NCI-H2196 (cell line): ENCODE measurements around the gene SCRN3.
"Not testable (repeated sequence)": the region's sequence is repeated elsewhere in the genome, so short reads cannot be mapped to it uniquely, and the experiment has no call there.

Experiments
- DNase-seq: peaks from one replicate; lab custom pipeline; 2025; ENCODE audit not compliant: unreplicated experiment; lab: John Stamatoyannopoulos, UW

Gene SCRN3

GRCh38 chr2:174395284-174395968 lies at the start of gene SCRN3:
Gene SCRN3 (plus strand): TSS chr2:174395730. CDS start chr2:174398284, 2,554 bp downstream.
- DNase-seq = peak; percentile 79

DNA sequence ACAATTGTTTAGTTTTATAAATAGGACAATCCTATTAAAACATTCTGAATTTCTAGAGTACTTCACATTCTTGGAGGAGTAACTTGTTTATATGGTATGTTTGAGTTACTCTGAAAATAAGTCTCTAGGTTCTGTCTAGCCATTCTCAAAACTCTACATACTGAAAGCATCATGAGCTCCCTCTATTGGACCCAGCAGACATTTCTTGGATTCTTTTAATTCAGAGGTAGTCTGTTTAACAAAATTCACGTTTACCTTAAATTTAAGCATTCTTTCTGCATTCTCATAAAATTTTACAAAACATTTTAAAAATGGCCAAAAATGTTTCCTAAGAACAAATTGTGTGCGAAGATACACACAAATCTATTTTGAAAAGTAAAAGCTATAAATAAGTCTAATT lies 45.5 kb upstream of the SCRN3 start:
- DNase-seq = peak; percentile 26

GRCh38 chr2:174350593-174351181 lies 44.8 kb upstream of the SCRN3 start:
- DNase-seq = no peak

DNA sequence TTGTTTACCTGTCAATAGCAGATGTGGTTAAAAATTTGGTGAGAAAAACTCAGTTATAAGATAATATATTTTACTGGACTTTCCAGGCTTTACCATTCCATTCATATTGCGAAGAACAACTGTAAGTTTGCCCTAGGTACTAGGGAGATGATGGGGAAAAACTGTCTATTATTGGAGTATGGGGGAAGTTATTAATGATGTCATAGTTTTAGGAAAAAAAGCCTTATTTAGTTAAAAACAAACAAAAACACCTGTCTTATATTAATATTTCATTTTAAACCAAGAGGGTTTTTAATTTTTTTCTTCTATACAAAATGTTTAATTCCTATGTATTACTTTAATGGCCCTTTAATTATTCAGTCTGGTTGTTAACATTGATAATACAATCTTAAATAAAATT lies 42.5 kb upstream of the SCRN3 start:
- no peak for DNase-seq

DNA sequence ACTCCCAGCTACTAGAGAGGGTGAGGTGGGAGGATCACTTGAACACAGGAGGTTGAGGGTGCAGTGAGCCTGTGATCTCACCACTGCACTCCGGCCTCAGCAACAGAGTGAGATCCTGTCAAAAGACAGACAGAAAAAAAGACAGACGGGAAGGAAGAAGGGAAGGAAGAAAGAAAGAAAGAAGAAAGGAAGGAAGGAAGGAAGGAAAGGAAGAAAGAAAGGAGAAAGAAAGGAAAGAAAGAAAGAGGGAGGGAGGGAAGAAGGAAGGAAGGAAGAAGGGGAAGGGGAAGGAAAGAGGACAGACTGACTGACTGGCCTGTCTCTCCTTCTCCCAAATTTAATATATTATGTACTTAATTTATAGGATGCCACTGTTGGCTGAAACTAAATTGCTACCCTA lies 39.2 kb upstream of the SCRN3 start:
- no peak for DNase-seq

- not testable (repeated sequence) for DNase-seq
Observed at GRCh38 chr2:174359663-174360062, 35.9 kb upstream of the SCRN3 start.

GRCh38 chr2:174362949-174363348 lies 32.6 kb upstream of the SCRN3 start:
- DNase-seq = no peak

- DNase-seq = not testable (repeated sequence)
Observed at GRCh38 chr2:174363492-174364225, 31.9 kb upstream of the SCRN3 start.

DNA sequence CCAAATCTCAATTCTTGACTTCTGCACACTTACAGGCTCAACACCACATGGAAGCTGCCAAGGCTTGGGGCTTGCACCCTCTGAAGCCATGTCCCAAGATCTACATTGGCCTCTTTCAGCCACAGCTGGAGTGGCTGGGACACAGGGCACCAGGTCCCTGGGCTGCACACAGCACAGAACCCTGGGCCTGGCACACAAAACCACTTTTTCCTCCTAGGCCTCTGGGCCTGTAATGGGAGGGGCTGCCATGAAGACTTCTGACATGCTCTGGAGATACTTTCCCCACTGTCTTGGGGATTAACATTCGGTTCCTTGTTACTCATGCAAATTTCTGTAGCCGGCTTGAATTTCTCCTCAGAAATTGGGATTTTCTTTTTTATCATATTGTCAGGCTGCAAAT lies 30.9 kb upstream of the SCRN3 start:
- no peak for DNase-seq

GRCh38 chr2:174365571-174365970 lies 30.0 kb upstream of the SCRN3 start:
- no peak for DNase-seq

- no peak for DNase-seq
Observed at GRCh38 chr2:174368691-174369090, 26.8 kb upstream of the SCRN3 start.

- no peak for DNase-seq
Observed at GRCh38 chr2:174376967-174377366, 18.6 kb upstream of the SCRN3 start.

- DNase-seq = no peak
Observed at GRCh38 chr2:174383796-174384195, 11.7 kb upstream of the SCRN3 start.

DNA sequence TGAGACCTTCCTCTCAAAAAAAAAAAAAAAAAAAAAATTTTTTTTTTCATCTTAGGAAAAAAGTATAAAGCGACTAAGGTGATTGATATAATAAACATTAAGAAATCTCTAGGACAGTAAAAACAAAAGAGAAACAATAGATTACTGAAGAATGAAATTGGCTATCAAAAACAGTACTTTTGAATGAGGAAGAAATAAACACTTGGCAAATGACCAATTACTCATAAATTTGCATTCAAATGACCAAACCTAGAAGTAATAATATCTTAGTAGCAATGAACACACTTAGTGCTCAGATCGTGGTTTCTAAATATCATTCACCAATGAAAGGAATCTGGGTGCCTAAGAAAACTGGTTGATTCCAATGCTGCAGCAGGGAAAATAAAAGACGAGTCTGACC lies 10.3 kb upstream of the SCRN3 start:
- no peak for DNase-seq

DNA sequence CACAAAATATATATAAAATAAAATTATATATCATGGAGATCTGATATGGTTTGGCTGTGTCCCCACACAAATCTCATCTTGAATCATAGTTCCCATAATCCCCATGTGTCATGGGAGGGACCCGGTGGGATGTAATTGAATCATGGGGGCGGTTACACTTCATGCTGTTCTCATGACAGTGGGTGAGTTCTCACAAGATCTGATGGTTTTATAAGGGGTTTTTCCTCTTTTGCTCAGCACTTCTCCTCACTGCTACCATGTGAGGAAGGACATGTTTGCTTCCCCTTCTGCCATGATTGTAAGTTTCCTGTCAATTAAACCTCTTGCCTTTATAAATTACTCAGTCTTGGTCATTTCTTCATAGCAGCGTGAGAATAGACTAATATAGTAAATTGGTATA lies 6.8 kb upstream of the SCRN3 start:
- DNase-seq = not testable (repeated sequence)

DNA sequence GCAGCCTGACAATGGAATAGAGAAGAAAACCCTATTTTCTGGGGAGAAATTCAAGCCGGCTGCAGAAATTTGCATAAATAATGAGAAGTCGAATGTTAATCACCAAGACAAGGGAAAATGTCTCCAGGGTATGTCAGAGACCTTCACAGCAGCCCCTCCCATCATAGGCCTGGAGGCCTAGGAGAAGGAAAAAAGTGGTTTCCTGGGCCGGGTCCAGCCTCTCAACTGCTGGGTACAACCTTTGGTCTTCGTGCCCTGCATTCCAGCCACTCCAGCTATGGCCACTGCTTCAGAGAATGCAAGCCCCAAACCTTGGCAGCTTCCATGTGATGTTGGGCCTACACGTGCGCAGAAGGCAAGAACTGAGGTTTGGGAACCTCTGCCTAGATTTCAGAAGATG lies 6.0 kb upstream of the SCRN3 start:
- DNase-seq = no peak

DNA sequence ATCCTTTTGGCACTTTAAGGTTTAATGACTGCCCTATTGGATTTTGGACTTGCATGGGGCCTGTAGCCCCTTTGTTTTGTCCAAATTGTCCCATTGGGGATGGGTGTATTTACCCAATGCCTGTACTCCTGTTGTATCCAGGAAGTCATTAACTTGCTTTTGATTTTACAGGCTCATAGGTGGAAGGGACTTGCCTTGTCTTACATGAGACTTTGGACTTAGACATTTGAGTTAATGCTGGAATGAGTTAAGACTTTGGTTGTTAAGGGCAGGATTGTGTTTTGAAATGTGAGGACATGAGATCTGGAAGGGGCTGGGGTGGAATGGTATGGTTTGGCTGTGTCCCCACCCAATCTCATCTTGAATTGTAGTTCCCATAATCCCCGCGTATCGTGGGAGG lies 5.2 kb upstream of the SCRN3 start:
- not testable (repeated sequence) for DNase-seq

DNA sequence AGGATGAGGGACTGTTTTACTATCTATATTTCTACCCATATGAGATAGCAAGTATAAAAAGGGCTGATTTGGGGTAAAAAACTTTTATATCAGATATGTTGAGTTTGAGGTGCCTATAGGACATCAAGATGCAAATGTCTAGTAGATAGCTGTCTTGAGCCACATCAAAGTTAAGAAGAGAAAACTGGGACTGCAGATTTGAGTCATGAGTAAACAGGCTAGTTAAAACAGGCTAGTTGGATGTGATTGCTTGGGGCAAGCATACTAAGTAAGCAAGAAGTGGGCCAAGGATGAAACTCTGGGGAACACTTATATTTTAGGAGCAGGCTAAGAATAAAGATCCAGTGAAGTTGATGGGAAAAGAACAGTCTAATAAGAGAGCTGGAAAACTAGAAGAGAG lies 2.8 kb upstream of the SCRN3 start:
- DNase-seq = no peak

DNA sequence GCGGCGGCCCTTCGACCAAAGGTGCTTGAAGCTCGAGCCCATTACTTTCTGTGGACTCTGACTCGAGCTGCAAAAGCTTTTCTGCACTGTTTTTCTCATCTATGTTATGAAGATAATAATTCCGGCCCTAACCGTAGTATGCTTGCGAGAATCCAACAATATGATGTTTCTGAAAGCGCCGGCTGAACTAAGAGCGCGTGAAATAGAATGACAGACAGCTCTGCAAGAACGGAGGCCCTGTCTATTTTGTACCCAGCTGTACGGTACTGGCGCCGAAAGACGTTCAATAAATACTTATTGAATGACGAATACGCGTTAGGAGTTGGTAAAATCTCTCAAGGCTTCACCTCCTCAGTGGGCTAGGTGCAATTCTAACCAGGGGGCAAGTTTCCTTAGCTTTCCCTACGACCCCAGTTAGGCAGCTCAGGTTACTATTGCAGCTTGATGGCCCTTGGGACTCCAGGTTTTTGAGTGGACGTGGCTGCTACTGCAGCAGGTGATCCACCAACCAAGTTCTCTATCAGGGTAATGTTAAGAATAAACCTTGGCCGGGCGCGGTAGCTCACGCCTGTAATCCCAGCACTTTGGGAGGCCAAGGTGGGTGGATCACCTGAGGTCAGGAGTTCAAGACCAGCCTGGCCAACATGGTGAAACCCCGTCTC lies 570 bp downstream of the SCRN3 start:
- DNase-seq = peak; percentile 38

GRCh38 chr2:174397773-174398172 lies 2.2 kb downstream of the SCRN3 start:
- DNase-seq = no peak

DNA sequence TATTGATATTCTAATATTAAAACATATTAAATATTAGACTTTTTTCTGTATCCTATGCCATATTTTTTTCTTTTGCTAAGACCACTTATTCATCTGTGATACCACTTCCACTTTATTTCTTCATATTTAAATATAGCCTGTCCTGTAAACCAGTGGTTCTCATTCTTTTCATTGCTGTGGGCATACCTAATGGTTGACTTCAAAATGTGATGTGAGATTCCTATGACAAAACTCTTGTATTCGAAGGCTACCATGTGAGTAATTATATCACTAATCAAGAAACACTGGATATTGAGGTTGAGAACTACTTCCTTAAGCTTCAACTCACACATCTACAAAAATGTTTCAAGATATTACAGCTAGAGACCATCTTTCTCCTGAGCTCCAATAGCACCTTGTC lies 3.6 kb downstream of the SCRN3 start:
- no peak for DNase-seq

DNA sequence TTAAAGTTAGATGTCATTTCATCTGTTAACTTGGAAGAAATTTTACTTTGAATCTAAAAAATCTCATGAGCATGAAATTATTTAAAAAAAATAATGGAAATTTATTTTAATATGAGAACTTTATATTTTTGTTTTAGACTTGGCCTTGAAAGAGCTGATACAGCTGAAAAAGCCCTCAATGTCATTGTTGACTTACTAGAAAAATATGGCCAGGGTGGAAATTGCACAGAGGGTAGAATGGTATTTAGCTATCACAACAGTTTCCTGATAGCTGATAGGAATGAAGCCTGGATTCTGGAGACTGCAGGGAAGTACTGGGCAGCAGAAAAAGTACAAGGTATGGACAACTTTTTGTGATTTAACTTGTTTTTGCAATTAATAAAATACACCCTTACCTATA lies 5.3 kb downstream of the SCRN3 start:
- no peak for DNase-seq
